Lower leg skin (tissue), 3 donors: ENCODE measurements around the gene CDKL5.

Source experiments
- POLR2A ChIP-seq, 2 donors: fragments of 450-650 bp; IDR thresholded peaks; one replicate each; pipeline ENCODE4 v1.6.1; 2016 to 2017; ENCODE audit warnings: antibody characterized with exemption in 2 of 2, mild to moderate bottlenecking in 1 of 2, moderate library complexity in 1 of 2
- TF ChIP-seq, protein P1 (sequence below), 3 donors: fragments of 450-650 bp; IDR thresholded peaks; one replicate each; pipeline ENCODE4 v1.5.1; 2016; ENCODE audit warnings: antibody characterized with exemption in 3 of 3, mild to moderate bottlenecking in 3 of 3, moderate library complexity in 2 of 3

GRCh38 chrX:18643243-18643642 is 217.8 kb downstream of the CDKL5 start:
- TF ChIP-seq, protein P1, sequence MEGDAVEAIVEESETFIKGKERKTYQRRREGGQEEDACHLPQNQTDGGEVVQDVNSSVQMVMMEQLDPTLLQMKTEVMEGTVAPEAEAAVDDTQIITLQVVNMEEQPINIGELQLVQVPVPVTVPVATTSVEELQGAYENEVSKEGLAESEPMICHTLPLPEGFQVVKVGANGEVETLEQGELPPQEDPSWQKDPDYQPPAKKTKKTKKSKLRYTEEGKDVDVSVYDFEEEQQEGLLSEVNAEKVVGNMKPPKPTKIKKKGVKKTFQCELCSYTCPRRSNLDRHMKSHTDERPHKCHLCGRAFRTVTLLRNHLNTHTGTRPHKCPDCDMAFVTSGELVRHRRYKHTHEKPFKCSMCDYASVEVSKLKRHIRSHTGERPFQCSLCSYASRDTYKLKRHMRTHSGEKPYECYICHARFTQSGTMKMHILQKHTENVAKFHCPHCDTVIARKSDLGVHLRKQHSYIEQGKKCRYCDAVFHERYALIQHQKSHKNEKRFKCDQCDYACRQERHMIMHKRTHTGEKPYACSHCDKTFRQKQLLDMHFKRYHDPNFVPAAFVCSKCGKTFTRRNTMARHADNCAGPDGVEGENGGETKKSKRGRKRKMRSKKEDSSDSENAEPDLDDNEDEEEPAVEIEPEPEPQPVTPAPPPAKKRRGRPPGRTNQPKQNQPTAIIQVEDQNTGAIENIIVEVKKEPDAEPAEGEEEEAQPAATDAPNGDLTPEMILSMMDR (IDR thresholded peaks at IDR 0.05): no peak
- TF ChIP-seq POLR2A (IDR thresholded peaks at IDR 0.05): no peak
